ENCODE measurements around the gene ADGRV1. TPM values are rescaled to one million over a fixed set of nuclear protein-coding genes. Genes with fewer than 3 reads are reported as not detected.

The ADGRV1 gene
- total RNA-seq, 4 donors from 2014 or later, result 0.39 to 1.9 (median 1.00) TPM

GRCh38 chr5:90550963-90551362, 7.6 kb upstream of the ADGRV1 start:
- H3K9me3 ChIP-seq, result no peaks in the 10 kb centered on the region
- whole genome bisulfite sequencing, 2 donors, result 81% methylated on average over 3 of the region's 3 CpGs
- no peaks in the 10 kb centered on the region for H3K36me3 ChIP-seq
- TF ChIP-seq CTCF (IDR thresholded peaks at IDR 0.05) (no peak), POLR2A (IDR thresholded peaks at IDR 0.05) (no peak), EP300 (IDR thresholded peaks at IDR 0.05) (no peak)
- no peaks in the 10 kb centered on the region for H3K27me3 ChIP-seq
- no peak for DNase-seq (ENCODE audit: low spot score in 2 of 2)
- no peaks in the 10 kb centered on the region for H3K4me1 ChIP-seq
- H3K4me3 ChIP-seq, result no peak overlapping the region
- no peak overlapping the region for H3K27ac ChIP-seq

GRCh38 chr5:90551376-90551775, 7.2 kb upstream of the ADGRV1 start:
- no peak for DNase-seq (ENCODE audit: low spot score in 2 of 2)
- Histone ChIP-seq H3K4me1 (no peaks in the 10 kb centered on the region), H3K27me3 (no peaks in the 10 kb centered on the region), H3K36me3 (no peaks in the 10 kb centered on the region), H3K27ac (no peak overlapping the region), H3K4me3 (no peak overlapping the region), H3K9me3 (no peaks in the 10 kb centered on the region)
- WGBS, 2 donors, result 83 to 87% methylated on average over 5 of the region's 5 CpGs
- TF ChIP-seq EP300 (IDR thresholded peaks at IDR 0.05) (no peak), POLR2A (IDR thresholded peaks at IDR 0.05) (no peak), CTCF (IDR thresholded peaks at IDR 0.05) (no peak)

DNA sequence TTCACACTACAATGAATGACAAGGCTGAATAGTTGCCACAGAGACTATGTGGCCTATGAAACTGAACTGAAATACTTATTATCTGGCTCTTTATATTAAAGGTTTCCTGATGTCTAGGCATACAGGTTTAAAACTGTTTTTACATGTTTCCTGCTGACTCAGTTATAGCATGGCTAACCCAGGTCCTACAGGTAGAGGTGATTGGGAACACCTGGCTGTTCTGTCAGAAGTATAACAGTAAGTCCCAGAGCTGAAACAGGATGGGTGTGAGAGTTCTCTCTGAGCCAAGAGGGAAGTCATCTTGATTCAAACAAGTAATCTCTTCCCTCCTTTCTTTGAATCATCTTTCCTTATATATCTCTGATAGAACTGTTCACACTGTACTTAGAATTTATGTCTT, 4.9 kb upstream of the ADGRV1 start:
- Histone ChIP-seq H3K4me3 (no peak overlapping the region), H3K36me3 (no peaks in the 10 kb centered on the region), H3K4me1 (peaks cover 0 to 11% (median 3%) of the 10 kb centered on the region in 4 donors), H3K27ac (no peak overlapping the region), H3K9me3 (no peaks in the 10 kb centered on the region), H3K27me3 (peaks cover 0 to 17% of the 10 kb centered on the region in 2 donors)
- DNase-seq (ENCODE audit: low spot score in 2 of 2), result no peak
- no peak for TF ChIP-seq CTCF (IDR thresholded peaks at IDR 0.05)
- TF ChIP-seq EP300 (IDR thresholded peaks at IDR 0.05), result no peak
- no peak for TF ChIP-seq POLR2A (IDR thresholded peaks at IDR 0.05)

- no peak for TF ChIP-seq POLR2A (IDR thresholded peaks at IDR 0.05)
- no peak for TF ChIP-seq EP300 (IDR thresholded peaks at IDR 0.05)
- TF ChIP-seq CTCF (IDR thresholded peaks at IDR 0.05), result no peak
- peaks cover 0 to 16% (median 3%) of the 10 kb centered on the region in 4 donors for H3K4me1 ChIP-seq
- peaks cover 0 to 24% of the 10 kb centered on the region in 2 donors for H3K27me3 ChIP-seq
- WGBS, 2 donors, result 67 to 70% methylated on average over 4 of the region's 4 CpGs
- no peaks in the 10 kb centered on the region for H3K9me3 ChIP-seq
- H3K27ac ChIP-seq, result no peak overlapping the region
- H3K4me3 ChIP-seq, result no peak overlapping the region
- H3K36me3 ChIP-seq, result no peaks in the 10 kb centered on the region
- DNase-seq (ENCODE audit: low spot score in 2 of 2), result no peak
These were observed 4.1 kb upstream of the ADGRV1 start for GRCh38 chr5:90554358-90555006.

DNA sequence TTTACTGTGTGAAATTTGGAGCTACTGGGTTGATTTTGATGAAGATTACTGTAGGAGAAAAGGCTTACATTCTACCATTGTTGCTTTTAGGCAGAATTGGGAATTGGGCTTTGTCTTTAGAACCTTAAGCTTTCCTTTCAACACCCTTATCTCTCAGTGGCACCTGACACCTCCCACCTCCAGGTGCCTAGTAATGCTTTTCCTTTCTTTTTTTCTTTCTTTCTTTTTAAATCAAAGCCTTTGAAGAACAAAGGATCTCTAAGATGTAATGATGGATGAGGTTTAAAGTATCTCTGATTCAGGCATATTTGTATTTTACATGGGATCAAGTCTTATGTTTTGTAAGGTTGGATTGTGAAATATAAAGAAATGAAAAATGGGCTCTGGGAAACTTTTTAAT, 2.9 kb upstream of the ADGRV1 start:
- no peak for TF ChIP-seq EP300 (IDR thresholded peaks at IDR 0.05)
- TF ChIP-seq CTCF (IDR thresholded peaks at IDR 0.05), result no peak
- no peak for TF ChIP-seq POLR2A (IDR thresholded peaks at IDR 0.05)
- H3K27ac ChIP-seq, result no peak overlapping the region
- H3K36me3 ChIP-seq, result no peaks in the 10 kb centered on the region
- peaks cover 0 to 32% of the 10 kb centered on the region in 2 donors for H3K27me3 ChIP-seq
- H3K4me3 ChIP-seq, result no peak overlapping the region
- no peaks in the 10 kb centered on the region for H3K9me3 ChIP-seq
- H3K4me1 ChIP-seq, result peaks cover 0 to 16% (median 3%) of the 10 kb centered on the region in 4 donors
- no peak for DNase-seq (ENCODE audit: low spot score in 2 of 2)

All from tibial nerve (tissue), 4 donors.